K562 (cell line): ENCODE results near the gene PDLIM7. TPM values are rescaled to one million over a fixed set of nuclear protein-coding genes. Genes with fewer than 3 reads are reported as not detected.

Source experiments
- ATAC-seq: fragments of 200-7000 bp; cut with Tn5 transposase; 3 replicates; pipeline ENCODE4 v1.9.1; 2020; ENCODE audit warnings: moderate library complexity
- BruUV-seq: library from RNA; stranded (reverse); fragments of 400-500 nt; replicated peaks from 2 replicates; lab custom pipeline; 2021; lab: Mats Ljungman, UMichigan
- CTCF ChIA-PET: fragments of 300-600 bp; formaldehyde crosslinking; extraction: SDS; loops from one replicate; lab custom pipeline; 2021; ENCODE audit warnings: low intra/inter-chr PET ratio; lab: Yijun Ruan, JAX
- POLR2A ChIA-PET: fragments of 300-600, 350-650 bp; sonication (Branson Sonifier 250); formaldehyde crosslinking; extraction: SDS; loops from one replicate; lab custom pipeline; 2021; ENCODE audit warnings: antibody characterized with exemption, inconsistent platforms; lab: Yijun Ruan, JAX
- DNase-seq, 4 experiments: peaks; one replicate each; pipeline versions ENCODE4 v3.0.0 to v3.0.0-alpha.2; 2011 to 2018; ENCODE audit warnings: low spot score in 3 of 4, mixed read lengths in 3 of 4; ENCODE audit errors: extremely low read depth in 1 of 4
- FAIRE-seq: peaks from 2 replicates; lab custom pipeline; 2011; peaks lifted over from hg19 to GRCh38; lab: Jason Lieb, UNC
- H2AFZ ChIP-seq: 2 replicates; pipeline ENCODE4 v1.6.0; 2011; ENCODE audit warnings: low read depth, low read length, control low read depth, inconsistent platforms
- H3K27ac ChIP-seq: fragments of 200-600 bp; 3 replicates; pipeline ENCODE4 v1.8.0; 2011; ENCODE audit warnings: low read depth, mild to moderate bottlenecking, control low read depth, inconsistent platforms, low read length, moderate library complexity, mixed read lengths; ENCODE audit errors: extremely low read depth
- H3K27me3 ChIP-seq, 2 experiments: fragments of 300-600 bp in 1 of 2; 2 replicates in 1 of 2; 3 replicates in 1 of 2; pipeline versions ENCODE4 v1.6.0 to v1.8.0; 2011; ENCODE audit warnings: inconsistent platforms in 2 of 2, low read length in 2 of 2, mild to moderate bottlenecking in 1 of 2, mixed read lengths in 1 of 2, moderate library complexity in 1 of 2; ENCODE audit not compliant: control insufficient read depth in 2 of 2, insufficient read depth in 2 of 2
- H3K36me3 ChIP-seq: fragments of 300-600 bp; 3 replicates; pipeline ENCODE4 v1.8.0; 2011; ENCODE audit warnings: mild to moderate bottlenecking, low read length, inconsistent platforms; ENCODE audit not compliant: control insufficient read depth, insufficient read depth
- H3K4me1 ChIP-seq, 2 experiments: fragments of 200-600 bp in 1 of 2; replicated peaks in 1 of 2; 2 replicates in 1 of 2; 3 replicates in 1 of 2; pipeline versions ENCODE4 v1.5.1 to v1.8.0; 2011; ENCODE audit warnings: inconsistent platforms in 2 of 2, low read length in 2 of 2, mild to moderate bottlenecking in 1 of 2, mixed read lengths in 1 of 2, moderate library complexity in 1 of 2; ENCODE audit not compliant: control insufficient read depth in 2 of 2, insufficient read depth in 2 of 2
- H3K4me2 ChIP-seq: 2 replicates; pipeline ENCODE4 v1.6.1; 2011; ENCODE audit warnings: low read length, control low read depth, inconsistent platforms, mixed read lengths; ENCODE audit not compliant: insufficient read depth
- H3K4me3 ChIP-seq: fragments of 200-600 bp; sonication (generic), shearing (Covaris generic); 2 replicates; pipeline ENCODE4 v1.5.1; 2016; ENCODE audit warnings: control low read depth, inconsistent platforms
- H3K79me2 ChIP-seq: fragments of 200-600 bp; 3 replicates; pipeline ENCODE4 v1.8.0; 2011; ENCODE audit warnings: low read length, inconsistent platforms; ENCODE audit not compliant: control insufficient read depth, insufficient read depth
- H3K9ac ChIP-seq, 2 experiments: 2 replicates each; pipeline versions ENCODE4 v1.6.0 to v1.6.1; 2011; ENCODE audit warnings: low read depth in 2 of 2, low read length in 2 of 2, control low read depth in 1 of 2, inconsistent platforms in 1 of 2, mild to moderate bottlenecking in 1 of 2, mixed read lengths in 1 of 2; ENCODE audit not compliant: insufficient read depth in 1 of 2
- H3K9me1 ChIP-seq: one replicate; pipeline ENCODE4 v1.6.0; 2011; ENCODE audit warnings: inconsistent platforms, mild to moderate bottlenecking, low read length, moderate library complexity; ENCODE audit not compliant: control insufficient read depth, insufficient read depth
- H3K9me3 ChIP-seq: replicated peaks from 2 replicates; pipeline ENCODE4 v1.5.1; 2011; ENCODE audit warnings: low read depth, low read length, inconsistent platforms; ENCODE audit not compliant: control insufficient read depth, insufficient read depth
- H4K20me1 ChIP-seq: replicated peaks from 2 replicates; pipeline ENCODE4 v1.6.1; 2011; ENCODE audit warnings: low read length, inconsistent platforms, mixed read lengths; ENCODE audit not compliant: control insufficient read depth, insufficient read depth
- CUX1 ChIP-seq: fragments of 200-800 bp; sonication (Bioruptor generic); IDR thresholded peaks from 2 replicates; pipeline ENCODE4 v1.6.1; 2016; ENCODE audit warnings: missing genetic modification characterization, missing compliant biosample characterization
- HNRNPK ChIP-seq: fragments of 200-400 bp; formaldehyde crosslinking; IDR thresholded peaks from one replicate; pipeline ENCODE4 v1.6.1; 2018; ENCODE audit warnings: mild to moderate bottlenecking, low read depth, low read length; ENCODE audit not compliant: poor library complexity, severe bottlenecking
- SIN3A ChIP-seq, 2 experiments: fragments of 150-350 bp in 1 of 2; IDR thresholded peaks; 2 replicates each; pipeline ENCODE4 v1.6.1; 2011 to 2016; ENCODE audit warnings: borderline replicate concordance in 2 of 2, low read depth in 2 of 2, low read length in 2 of 2, mild to moderate bottlenecking in 2 of 2, moderate library complexity in 2 of 2; ENCODE audit not compliant: control insufficient read depth in 1 of 2
- SMAD2 ChIP-seq: fragments of 150-350 bp; IDR thresholded peaks from 2 replicates; pipeline ENCODE4 v1.6.1; 2014; ENCODE audit warnings: low read depth, mild to moderate bottlenecking, low read length
- SP2 ChIP-seq: IDR thresholded peaks from 2 replicates; pipeline ENCODE4 v1.6.1; 2011; ENCODE audit warnings: mild to moderate bottlenecking, low read depth, low read length, moderate library complexity; ENCODE audit not compliant: poor library complexity, severe bottlenecking; ENCODE audit errors: extremely low read depth
- STAG1 ChIP-seq: sonication (generic); formaldehyde crosslinking; IDR thresholded peaks from 2 replicates; pipeline ENCODE4 v1.5.0; 2020; ENCODE audit warnings: missing genetic modification reagents, borderline replicate concordance
- WGBS: fragments of 100-300 bp; shearing (Covaris generic); methylation state at CpG from one replicate; pipeline ENCODE4 v1.1.6; 2016; ENCODE audit warnings: low coverage, mixed read lengths; ENCODE audit not compliant: insufficient coverage; ENCODE audit errors: missing lambda C conversion rate; 5-methylcytosine and 5-hydroxymethylcytosine counted together
- in situ Hi-C: fragments of 300-500 bp; cut with MboI; formaldehyde crosslinking; loops from 4 replicates; pipeline ENCODE4 v1.15.0; 2018; ENCODE audit warnings: inconsistent platforms, mixed read lengths
- intact Hi-C: fragments of 100-400 bp; cut with micrococcal nuclease; formaldehyde crosslinking; loops from 2 replicates; pipeline ENCODE4 v1.14.2; 2022
- polyA plus RNA-seq, 8 experiments: library from polyadenylated mRNA; depleted of rRNA in 4 of 8; stranded (reverse) in 5 of 8; unstranded in 3 of 8; fragments of >200 nt; fragmentation: Nextera tagmentation in 2 of 8; fragmentation: Illumina TruSeq in 1 of 8; extraction: Ambion mirVana in 2 of 8; extraction: Trizol in 1 of 8; gene quantifications; 2 replicates each; pipeline versions ENCODE4 v1.2.1 to v1.2.3, GENCODE V29; 2011 to 2014; ENCODE audit warnings: inconsistent platforms in 1 of 8, missing spikeins in 1 of 8
- total RNA-seq, 7 experiments: library from RNA; depleted of rRNA in 6 of 7; stranded (reverse); fragments of >200 nt in 6 of 7; fragmentation: Illumina TruSeq in 2 of 7; extraction: Trizol in 2 of 7; gene quantifications; 2 replicates each; pipeline versions ENCODE4 v1.2.1 to v1.2.3, GENCODE V29; 2011 to 2021; ENCODE audit warnings: low replicate concordance in 1 of 7
- TF ChIP-seq, protein P1 (sequence below): fragments of 450-650 bp; formaldehyde crosslinking; conservative IDR thresholded peaks from 2 replicates; pipeline ENCODE4 v1.4.0; 2022; ENCODE audit warnings: mild to moderate bottlenecking, missing genetic modification characterization
- TF ChIP-seq, protein P2 (sequence below): sonication (generic); formaldehyde crosslinking; IDR thresholded peaks from 2 replicates; pipeline ENCODE4 v1.9.0; 2022; ENCODE audit warnings: mild to moderate bottlenecking, missing genetic modification reagents
- TF ChIP-seq, protein P3 (sequence below): fragments of 450-650 bp; IDR thresholded peaks from 2 replicates; pipeline ENCODE4 v1.6.1; 2017; ENCODE audit warnings: antibody characterized with exemption, mild to moderate bottlenecking

Gene PDLIM7
- total and polyA plus RNA-seq, 9 of the 15 experiments (the other 6 are each of a cell fraction or from before 2014, with no cell fraction given): 2.1 to 124 (median 32.6) TPM

DNA sequence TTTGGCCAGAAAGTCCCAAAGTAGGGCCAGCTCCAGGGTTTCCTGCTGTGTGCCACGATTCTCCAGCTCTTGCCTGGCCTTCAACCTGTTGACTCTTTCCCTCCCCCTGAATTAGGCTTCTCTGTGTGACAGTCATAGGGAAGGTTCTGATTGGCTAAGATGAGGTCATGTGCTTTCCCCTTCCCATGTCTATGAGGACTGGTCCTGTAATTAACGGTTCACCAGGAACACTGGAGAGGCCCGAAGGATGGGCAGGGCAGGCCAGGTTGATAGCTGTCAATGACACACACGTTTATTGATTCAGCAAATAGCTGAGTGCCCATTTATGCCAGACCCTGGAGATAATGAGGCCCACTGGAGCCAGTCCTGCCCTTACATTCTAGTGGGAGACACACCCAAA lies 59.8 kb downstream of the PDLIM7 start:
- intact Hi-C loops: no loop called here
- ChIA-PET POLR2A (interaction anchor here (0.7 to 2.2 kb wide), 8 partner anchors 9 to 129 kb away, joined by 3 to 16 read pairs (median 3); partner anchors contain the start of genes GRK6 and PRR7), CTCF (no interaction called here)
- Histone ChIP-seq H4K20me1 (0 out of 2 replicates have a peak, but pooled peaks cover 3% of the 10 kb centered on the region), H3K4me3 (no peak overlapping the region), H2AFZ (no peak overlapping the region), H3K9me3 (no peaks in the 10 kb centered on the region), H3K9me1 (no peaks in the 10 kb centered on the region), H3K9ac (no peak overlapping the region), H3K79me2 (no peaks in the 10 kb centered on the region), H3K4me2 (no peak overlapping the region), H3K36me3 (peaks cover 96% of the 10 kb centered on the region; the same call in 2 of the 3 replicates), H3K27ac (no peak overlapping the region), H3K4me1 (peaks cover 0 to 31% of the 10 kb centered on the region in 2 experiments; a peak in 2 of 5 replicates), H3K27me3 (no peaks in the 10 kb centered on the region)
- TSS peak; percentile 19 for BruUV-seq
- 81% methylated on average over 4 of the region's 4 CpGs for WGBS
- FAIRE-seq: no peak
- DNase-seq: peak in 2 of 4 experiments; percentile 41 to 48
- peak; percentile 7; the same call in 2 of the 3 replicates for ATAC-seq
- in situ Hi-C loops: no loop called here
- TF ChIP-seq STAG1 (no peak), SIN3A (IDR thresholded peaks at IDR 0.05; ENCODE audit: borderline replicate concordance in 2 of 2, control insufficient read depth in 1 of 2, low read depth in 2 of 2, low read length in 2 of 2) (no peak), SMAD2 (no peak), CUX1 (CRISPR knock-in tag) (no peak), HNRNPK (no peak), SP2 (no peak)
- TF ChIP-seq, protein P1, sequence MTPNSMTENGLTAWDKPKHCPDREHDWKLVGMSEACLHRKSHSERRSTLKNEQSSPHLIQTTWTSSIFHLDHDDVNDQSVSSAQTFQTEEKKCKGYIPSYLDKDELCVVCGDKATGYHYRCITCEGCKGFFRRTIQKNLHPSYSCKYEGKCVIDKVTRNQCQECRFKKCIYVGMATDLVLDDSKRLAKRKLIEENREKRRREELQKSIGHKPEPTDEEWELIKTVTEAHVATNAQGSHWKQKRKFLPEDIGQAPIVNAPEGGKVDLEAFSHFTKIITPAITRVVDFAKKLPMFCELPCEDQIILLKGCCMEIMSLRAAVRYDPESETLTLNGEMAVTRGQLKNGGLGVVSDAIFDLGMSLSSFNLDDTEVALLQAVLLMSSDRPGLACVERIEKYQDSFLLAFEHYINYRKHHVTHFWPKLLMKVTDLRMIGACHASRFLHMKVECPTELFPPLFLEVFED: no peak
- TF ChIP-seq, protein P2, sequence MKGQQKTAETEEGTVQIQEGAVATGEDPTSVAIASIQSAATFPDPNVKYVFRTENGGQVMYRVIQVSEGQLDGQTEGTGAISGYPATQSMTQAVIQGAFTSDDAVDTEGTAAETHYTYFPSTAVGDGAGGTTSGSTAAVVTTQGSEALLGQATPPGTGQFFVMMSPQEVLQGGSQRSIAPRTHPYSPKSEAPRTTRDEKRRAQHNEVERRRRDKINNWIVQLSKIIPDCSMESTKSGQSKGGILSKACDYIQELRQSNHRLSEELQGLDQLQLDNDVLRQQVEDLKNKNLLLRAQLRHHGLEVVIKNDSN (CRISPR knock-in tag): peak; percentile 71
- TF ChIP-seq, protein P3, sequence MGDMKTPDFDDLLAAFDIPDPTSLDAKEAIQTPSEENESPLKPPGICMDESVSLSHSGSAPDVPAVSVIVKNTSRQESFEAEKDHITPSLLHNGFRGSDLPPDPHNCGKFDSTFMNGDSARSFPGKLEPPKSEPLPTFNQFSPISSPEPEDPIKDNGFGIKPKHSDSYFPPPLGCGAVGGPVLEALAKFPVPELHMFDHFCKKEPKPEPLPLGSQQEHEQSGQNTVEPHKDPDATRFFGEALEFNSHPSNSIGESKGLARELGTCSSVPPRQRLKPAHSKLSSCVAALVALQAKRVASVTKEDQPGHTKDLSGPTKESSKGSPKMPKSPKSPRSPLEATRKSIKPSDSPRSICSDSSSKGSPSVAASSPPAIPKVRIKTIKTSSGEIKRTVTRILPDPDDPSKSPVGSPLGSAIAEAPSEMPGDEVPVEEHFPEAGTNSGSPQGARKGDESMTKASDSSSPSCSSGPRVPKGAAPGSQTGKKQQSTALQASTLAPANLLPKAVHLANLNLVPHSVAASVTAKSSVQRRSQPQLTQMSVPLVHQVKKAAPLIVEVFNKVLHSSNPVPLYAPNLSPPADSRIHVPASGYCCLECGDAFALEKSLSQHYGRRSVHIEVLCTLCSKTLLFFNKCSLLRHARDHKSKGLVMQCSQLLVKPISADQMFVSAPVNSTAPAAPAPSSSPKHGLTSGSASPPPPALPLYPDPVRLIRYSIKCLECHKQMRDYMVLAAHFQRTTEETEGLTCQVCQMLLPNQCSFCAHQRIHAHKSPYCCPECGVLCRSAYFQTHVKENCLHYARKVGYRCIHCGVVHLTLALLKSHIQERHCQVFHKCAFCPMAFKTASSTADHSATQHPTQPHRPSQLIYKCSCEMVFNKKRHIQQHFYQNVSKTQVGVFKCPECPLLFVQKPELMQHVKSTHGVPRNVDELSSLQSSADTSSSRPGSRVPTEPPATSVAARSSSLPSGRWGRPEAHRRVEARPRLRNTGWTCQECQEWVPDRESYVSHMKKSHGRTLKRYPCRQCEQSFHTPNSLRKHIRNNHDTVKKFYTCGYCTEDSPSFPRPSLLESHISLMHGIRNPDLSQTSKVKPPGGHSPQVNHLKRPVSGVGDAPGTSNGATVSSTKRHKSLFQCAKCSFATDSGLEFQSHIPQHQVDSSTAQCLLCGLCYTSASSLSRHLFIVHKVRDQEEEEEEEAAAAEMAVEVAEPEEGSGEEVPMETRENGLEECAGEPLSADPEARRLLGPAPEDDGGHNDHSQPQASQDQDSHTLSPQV: no peak
